OCI-LY7 (cell line): ENCODE measurements around the gene FAM174C. TPM values are rescaled to one million over a fixed set of nuclear protein-coding genes. Genes with fewer than 3 reads are reported as not detected.
A peak's percentile ranks its signal among the peaks of the same experiment; 100 is the strongest.

Source experiments
- BruUV-seq: library from RNA; stranded (reverse); fragments of 400-500 nt; replicated peaks from 2 replicates; lab custom pipeline; 2021; lab: Mats Ljungman, UMichigan
- CTCF ChIA-PET: fragments of 300-600 bp; sonication (Branson Sonifier 250); formaldehyde crosslinking; loops from one replicate; lab custom pipeline; 2022; ENCODE audit warnings: antibody characterized with exemption; ENCODE audit not compliant: unreplicated experiment; lab: Charles Lee
- POLR2A ChIA-PET: fragments of 300-600 bp; sonication (Branson Sonifier 250); formaldehyde crosslinking; loops from one replicate; lab custom pipeline; 2022; ENCODE audit warnings: antibody characterized with exemption; lab: Charles Lee
- DNase-seq: peaks from one replicate; pipeline ENCODE4 v3.0.0-alpha.2; 2015; ENCODE audit warnings: low spot score
- H2AFZ ChIP-seq: fragments of 200-600 bp; sonication (generic), shearing (Covaris generic); 2 replicates; pipeline ENCODE4 v1.6.1; 2014; ENCODE audit warnings: mild to moderate bottlenecking, antibody characterized with exemption, low read length, moderate library complexity
- H3K27ac ChIP-seq: fragments of 200-600 bp; sonication (generic); 2 replicates; pipeline ENCODE4 v1.5.1; 2014; ENCODE audit warnings: mixed run types, low read depth, mild to moderate bottlenecking, moderate library complexity, low read length, inconsistent platforms; ENCODE audit not compliant: poor library complexity, severe bottlenecking
- H3K36me3 ChIP-seq: fragments of 200-600 bp; sonication (generic); 2 replicates; pipeline ENCODE4 v1.6.1; 2014; ENCODE audit warnings: mild to moderate bottlenecking, antibody characterized with exemption, low read length, moderate library complexity, mixed read lengths; ENCODE audit not compliant: insufficient read depth
- H3K4me1 ChIP-seq: fragments of 200-600 bp; sonication (generic); 2 replicates; pipeline ENCODE4 v1.5.1; 2014; ENCODE audit warnings: mild to moderate bottlenecking, low read length; ENCODE audit not compliant: insufficient read depth, poor library complexity, severe bottlenecking
- H3K4me2 ChIP-seq: fragments of 200-600 bp; sonication (generic); 2 replicates; pipeline ENCODE4 v1.6.1; 2014; ENCODE audit warnings: mild to moderate bottlenecking, low read length
- H3K4me3 ChIP-seq: fragments of 200-600 bp; sonication (generic); 2 replicates; pipeline ENCODE4 v1.5.1; 2014; ENCODE audit warnings: mild to moderate bottlenecking, low read depth, low read length; ENCODE audit not compliant: poor library complexity, severe bottlenecking
- H3K79me2 ChIP-seq: fragments of 200-600 bp; sonication (generic); 2 replicates; pipeline ENCODE4 v1.6.1; 2016; ENCODE audit warnings: low read depth, mild to moderate bottlenecking, low read length, moderate library complexity, mixed read lengths; ENCODE audit not compliant: insufficient read depth
- H3K9me2 ChIP-seq: fragments of 200-600 bp; sonication (generic); 2 replicates; pipeline ENCODE4 v1.6.1; 2016; ENCODE audit warnings: mild to moderate bottlenecking, low read length, mixed read lengths; ENCODE audit not compliant: insufficient read depth
- H3K9me3 ChIP-seq: fragments of 200-600 bp; sonication (generic); 2 replicates; pipeline ENCODE4 v1.6.1; 2014; ENCODE audit warnings: mild to moderate bottlenecking, mixed run types, low read length, mixed read lengths
- H4K20me1 ChIP-seq: fragments of 200-600 bp; sonication (generic); 2 replicates; pipeline ENCODE4 v1.6.1; 2014; ENCODE audit warnings: mild to moderate bottlenecking, antibody characterized with exemption, low read length, moderate library complexity, mixed read lengths; ENCODE audit not compliant: insufficient read depth
- CTCF ChIP-seq: fragments of 200-600 bp; sonication (generic); conservative IDR thresholded peaks from 2 replicates; pipeline ENCODE4 v1.5.1; 2014; ENCODE audit warnings: mild to moderate bottlenecking, antibody characterized with exemption, low read length, moderate library complexity, mixed read lengths
- EZH2phosphoT487 ChIP-seq: fragments of 200-600 bp; sonication (generic); IDR thresholded peaks from 2 replicates; pipeline ENCODE4 v1.6.1; 2018; ENCODE audit warnings: low read depth, borderline replicate concordance, mild to moderate bottlenecking, mixed run types, antibody characterized with exemption, low read length, moderate library complexity, mixed read lengths
- intact Hi-C: fragments of 100-400 bp; cut with micrococcal nuclease; formaldehyde crosslinking; loops from one replicate; pipeline ENCODE4 v1.10.0; 2022; ENCODE audit not compliant: unreplicated experiment
- total RNA-seq, 2 experiments: library from RNA; depleted of rRNA in 1 of 2; stranded (reverse); fragments of >200 nt in 1 of 2; shearing (Covaris generic) in 1 of 2; gene quantifications; 2 replicates each; pipeline ENCODE4 v1.2.3, GENCODE V29; 2014 to 2022

Gene FAM174C
- total RNA-seq, 2 experiments from 2014 or later = 53.2 to 81.5 TPM

GRCh38 chr19:1262623-1263123, 12.7 kb upstream of the FAM174C start:
- ChIA-PET CTCF (interaction anchor here (1.2 kb wide), 1 partner anchor 10 kb away, joined by 5 read pairs; no protein-coding TSS in a partner anchor), POLR2A (interaction anchor here (0.6 to 1.0 kb wide), 2 partner anchors 19 to 152 kb away, joined by 3 to 4 read pairs; no protein-coding TSS in a partner anchor)
- Histone ChIP-seq H3K4me3 (peak overlapping the region; percentile 78), H2AFZ (no peak overlapping the region), H4K20me1 (no peaks in the 10 kb centered on the region), H3K9me3 (no peaks in the 10 kb centered on the region), H3K27ac (peak overlapping the region; percentile 93), H3K4me1 (peaks cover 83% of the 10 kb centered on the region), H3K9me2 (no peaks in the 10 kb centered on the region), H3K36me3 (peaks cover 14% of the 10 kb centered on the region; the same call in 1 of the 2 replicates), H3K4me2 (peak overlapping the region; percentile 83), H3K79me2 (peaks cover 27% of the 10 kb centered on the region; the same call in 1 of the 2 replicates)
- peak; percentile 32 for DNase-seq
- no peak for TF ChIP-seq CTCF
- TF ChIP-seq EZH2phosphoT487 = no peak
- intact Hi-C loops = loop anchor here (10.0 kb wide), 1 partner anchor 238 kb away; the partner anchor contains the start of genes CNN2, RNU6-2 and TMEM259
- BruUV-seq = no TSS peak

- Histone ChIP-seq H3K4me3 (peak overlapping the region; percentile 78), H3K79me2 (peaks cover 22% of the 10 kb centered on the region; the same call in 1 of the 2 replicates), H3K9me3 (no peaks in the 10 kb centered on the region), H3K9me2 (no peaks in the 10 kb centered on the region), H4K20me1 (no peaks in the 10 kb centered on the region), H3K4me1 (peaks cover 83% of the 10 kb centered on the region), H2AFZ (no peak overlapping the region), H3K36me3 (peaks cover 9% of the 10 kb centered on the region; the same call in 1 of the 2 replicates), H3K4me2 (peak overlapping the region; percentile 83), H3K27ac (peak overlapping the region; percentile 93)
- intact Hi-C loops = loop anchor here (10.0 kb wide), 1 partner anchor 238 kb away; the partner anchor contains the start of genes CNN2, RNU6-2 and TMEM259
- TF ChIP-seq CTCF (no peak), EZH2phosphoT487 (no peak)
- ChIA-PET POLR2A (no interaction called here), CTCF (interaction anchor here (1.2 kb wide), 1 partner anchor 10 kb away, joined by 5 read pairs; no protein-coding TSS in a partner anchor)
- no peak for DNase-seq
- BruUV-seq = no TSS peak
These were observed 12.1 kb upstream of the FAM174C start for GRCh38 chr19:1263188-1263587.
